ENCODE results near the gene TOB2.

The TOB2 gene, protein sequence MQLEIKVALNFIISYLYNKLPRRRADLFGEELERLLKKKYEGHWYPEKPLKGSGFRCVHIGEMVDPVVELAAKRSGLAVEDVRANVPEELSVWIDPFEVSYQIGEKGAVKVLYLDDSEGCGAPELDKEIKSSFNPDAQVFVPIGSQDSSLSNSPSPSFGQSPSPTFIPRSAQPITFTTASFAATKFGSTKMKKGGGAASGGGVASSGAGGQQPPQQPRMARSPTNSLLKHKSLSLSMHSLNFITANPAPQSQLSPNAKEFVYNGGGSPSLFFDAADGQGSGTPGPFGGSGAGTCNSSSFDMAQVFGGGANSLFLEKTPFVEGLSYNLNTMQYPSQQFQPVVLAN

DNA sequence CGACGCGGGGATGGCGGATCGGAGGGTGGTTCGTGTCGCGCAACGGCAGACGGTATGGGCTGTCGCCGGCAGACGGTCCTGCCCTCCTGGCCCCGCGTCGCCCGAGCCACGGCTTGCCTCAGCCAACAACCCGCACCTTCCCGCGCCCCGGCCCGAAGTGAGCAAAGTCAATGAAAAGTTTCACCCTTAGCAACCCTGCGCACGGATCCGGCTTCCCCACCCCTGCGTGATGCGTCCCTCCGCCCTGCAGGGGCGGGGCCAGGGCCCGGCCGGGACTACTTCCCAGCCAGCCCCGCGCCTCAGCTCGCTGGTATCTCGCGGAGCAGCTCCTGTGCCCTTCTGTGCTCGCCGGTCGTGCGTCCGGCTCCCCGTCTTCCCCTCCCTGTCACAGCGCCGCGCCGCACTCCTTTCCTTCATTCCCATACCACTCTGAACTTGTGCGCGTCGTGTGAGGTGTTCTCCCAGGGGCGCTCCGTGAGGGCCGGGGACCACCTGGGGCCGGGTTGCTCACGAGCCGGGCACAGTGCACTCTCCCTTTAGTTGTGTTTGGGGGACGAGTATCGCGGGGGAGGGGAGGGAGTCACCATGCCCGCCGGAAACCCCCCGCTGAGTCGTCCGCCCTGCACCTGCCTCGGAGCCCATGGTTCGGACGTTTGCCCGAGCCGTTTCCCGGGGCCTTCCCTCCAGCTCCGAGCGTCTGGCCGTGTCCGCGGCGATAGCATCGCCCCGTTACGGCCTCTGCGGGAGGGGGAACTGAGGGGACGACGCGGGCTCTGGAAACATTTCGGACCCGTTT, at the start of gene TOB2:
TSS of gene TOB2 (minus strand) at position 163 of the 796 bp plus-strand sequence. CDS start 9,456 bp downstream, outside the sequence.
- peak within 1 kb of the TSS; percentile 75 for H3K4me3 ChIP-seq (ENCODE audit: insufficient read length, low read depth)
- H3K9me3 ChIP-seq (ENCODE audit: insufficient read depth, low read length): no peaks in the 10 kb centered on the region
- DNase-seq (ENCODE audit: low read depth, low spot score): peak; percentile 83
- TF ChIP-seq ZNF274 (IDR thresholded peaks at IDR 0.05; ENCODE audit: low read depth, low read length): no peak
- peak; percentile 7 for TF ChIP-seq YY1 (IDR thresholded peaks at IDR 0.05; ENCODE audit: insufficient read depth, insufficient read length)
- H3K36me3 ChIP-seq (ENCODE audit: insufficient read depth, insufficient read length, low read length): peaks cover 24% of the 10 kb centered on the region
- H3K27me3 ChIP-seq (ENCODE audit: insufficient read depth, insufficient read length): no peaks in the 10 kb centered on the region
- peak within 1 kb of the TSS; percentile 98 for H3K9ac ChIP-seq (ENCODE audit: insufficient read length, low read depth)
- H3K4me1 ChIP-seq (ENCODE audit: insufficient read depth, insufficient read length): peaks cover 3% of the 10 kb centered on the region

DNA sequence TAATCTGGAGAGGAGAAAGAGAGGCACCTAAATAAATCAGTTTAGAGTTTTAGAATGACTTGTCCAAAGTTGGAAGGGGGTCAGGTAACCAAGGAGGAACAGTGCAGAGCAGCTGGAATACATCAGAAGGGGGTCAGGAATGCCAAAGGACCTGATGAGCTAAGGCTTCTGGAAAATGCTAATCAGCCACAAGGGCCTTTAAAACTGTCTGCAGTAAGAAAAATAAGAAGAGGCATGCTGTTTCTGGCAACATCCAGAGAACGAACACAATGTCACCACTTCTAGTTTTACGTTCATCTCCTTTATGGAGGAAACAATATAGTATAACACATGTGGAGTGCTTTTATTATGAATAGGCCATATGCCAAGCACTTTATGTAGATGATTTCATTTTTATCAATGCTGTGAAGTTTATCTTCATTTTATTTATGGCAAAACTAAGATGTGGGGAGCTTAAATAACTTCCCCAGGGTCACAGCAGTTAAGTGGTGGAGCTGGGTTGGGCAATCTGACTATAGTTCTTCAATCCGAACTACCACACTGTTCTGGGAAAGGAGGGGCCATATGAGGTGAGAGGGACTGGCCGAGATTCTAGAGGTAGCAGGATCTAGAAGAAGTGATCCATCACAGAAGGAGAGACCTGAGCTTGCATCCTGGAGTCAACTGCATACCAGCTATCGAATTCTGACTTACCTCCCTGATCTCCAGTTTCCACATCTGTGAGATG, 44.9 kb upstream of the TOB2 start:
- TF ChIP-seq YY1 (IDR thresholded peaks at IDR 0.05; ENCODE audit: insufficient read depth, insufficient read length) (no peak), ZNF274 (IDR thresholded peaks at IDR 0.05; ENCODE audit: low read depth, low read length) (no peak), SUZ12 (IDR thresholded peaks at IDR 0.05; ENCODE audit: extremely low read depth, insufficient read depth, insufficient read length) (no peak)
- H3K4me3 ChIP-seq (ENCODE audit: insufficient read length, low read depth): no peak overlapping the region
- H3K9ac ChIP-seq (ENCODE audit: insufficient read length, low read depth): no peak overlapping the region
- DNase-seq (ENCODE audit: low read depth, low spot score): no peak
- H3K4me1 ChIP-seq (ENCODE audit: insufficient read depth, insufficient read length): peaks cover 3% of the 10 kb centered on the region
- H3K9me3 ChIP-seq (ENCODE audit: insufficient read depth, low read length): no peaks in the 10 kb centered on the region
- H3K27me3 ChIP-seq (ENCODE audit: insufficient read depth, insufficient read length): no peaks in the 10 kb centered on the region
- peaks cover 6% of the 10 kb centered on the region for H3K36me3 ChIP-seq (ENCODE audit: insufficient read depth, insufficient read length, low read length)

DNA sequence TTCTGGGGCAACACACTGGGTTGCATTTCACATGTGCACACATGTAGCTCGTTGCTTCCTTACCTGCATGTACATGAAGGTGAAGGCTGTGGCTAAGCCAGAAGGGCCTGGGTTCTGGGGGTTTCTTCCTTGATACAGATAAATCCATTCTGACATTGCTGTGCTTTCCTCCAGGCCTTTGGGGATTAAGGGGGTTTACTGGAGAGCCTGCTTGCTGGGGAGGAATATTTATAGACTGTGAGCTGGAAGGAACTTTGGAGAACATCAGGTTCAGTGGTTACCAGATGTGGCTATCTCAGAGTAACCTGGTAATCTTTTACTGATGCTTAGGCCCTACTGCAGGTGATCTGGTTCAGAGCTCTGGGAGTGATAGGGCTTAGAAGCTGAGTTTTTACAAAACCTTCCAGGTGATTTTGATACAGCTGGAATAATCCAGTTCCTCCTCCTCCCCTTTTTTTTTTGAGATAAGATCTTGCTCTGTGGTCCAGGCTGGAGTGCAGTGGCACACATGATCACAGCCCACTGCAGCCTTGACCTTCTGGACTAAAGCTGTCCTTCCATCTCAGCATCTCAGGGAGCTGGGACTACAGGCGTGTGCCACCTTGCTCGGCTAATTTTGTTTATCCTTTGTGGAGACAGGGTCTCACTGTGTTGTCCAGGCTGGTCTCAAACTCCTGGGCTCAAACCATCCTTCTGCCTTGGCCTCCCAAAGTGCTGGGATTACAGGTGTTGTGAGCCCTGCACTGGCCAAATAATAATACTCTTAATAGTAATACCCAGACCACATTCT, 42.2 kb upstream of the TOB2 start:
- Histone ChIP-seq H3K36me3 (ENCODE audit: insufficient read depth, insufficient read length, low read length) (peaks cover 3% of the 10 kb centered on the region), H3K4me1 (ENCODE audit: insufficient read depth, insufficient read length) (peaks cover 3% of the 10 kb centered on the region), H3K9ac (ENCODE audit: insufficient read length, low read depth) (no peak overlapping the region), H3K4me3 (ENCODE audit: insufficient read length, low read depth) (no peak overlapping the region), H3K27me3 (ENCODE audit: insufficient read depth, insufficient read length) (no peaks in the 10 kb centered on the region), H3K9me3 (ENCODE audit: insufficient read depth, low read length) (no peaks in the 10 kb centered on the region)
- no peak for TF ChIP-seq YY1 (IDR thresholded peaks at IDR 0.05; ENCODE audit: insufficient read depth, insufficient read length)
- TF ChIP-seq ZNF274 (IDR thresholded peaks at IDR 0.05; ENCODE audit: low read depth, low read length): no peak
- TF ChIP-seq SUZ12 (IDR thresholded peaks at IDR 0.05; ENCODE audit: extremely low read depth, insufficient read depth, insufficient read length): no peak
- DNase-seq (ENCODE audit: low read depth, low spot score): no peak

DNA sequence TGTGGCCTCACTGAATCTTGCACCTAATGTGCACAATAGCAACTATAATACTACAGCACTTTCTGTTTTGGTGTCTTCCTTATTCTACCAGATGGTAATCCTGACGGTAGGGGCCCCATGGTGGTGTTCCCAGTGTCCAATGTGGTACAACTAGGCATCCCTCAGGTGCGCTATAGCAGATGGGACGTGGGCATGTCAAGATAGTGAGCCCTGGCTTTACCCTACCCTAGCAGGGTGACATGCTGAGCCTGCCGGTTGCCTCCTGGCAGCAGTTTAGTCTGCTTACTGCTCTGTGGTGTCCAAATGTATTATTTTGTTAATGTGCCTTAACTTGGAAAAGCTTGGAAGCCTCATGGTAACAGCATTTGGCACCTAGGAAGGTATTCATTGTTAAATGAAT, 41.5 kb upstream of the TOB2 start:
- TF ChIP-seq SUZ12 (IDR thresholded peaks at IDR 0.05; ENCODE audit: extremely low read depth, insufficient read depth, insufficient read length): no peak
- no peak for TF ChIP-seq YY1 (IDR thresholded peaks at IDR 0.05; ENCODE audit: insufficient read depth, insufficient read length)
- TF ChIP-seq ZNF274 (IDR thresholded peaks at IDR 0.05; ENCODE audit: low read depth, low read length): no peak
- no peak for DNase-seq (ENCODE audit: low read depth, low spot score)
- Histone ChIP-seq H3K4me3 (ENCODE audit: insufficient read length, low read depth) (no peak overlapping the region), H3K9ac (ENCODE audit: insufficient read length, low read depth) (no peak overlapping the region), H3K4me1 (ENCODE audit: insufficient read depth, insufficient read length) (peaks cover 3% of the 10 kb centered on the region), H3K36me3 (ENCODE audit: insufficient read depth, insufficient read length, low read length) (peaks cover 3% of the 10 kb centered on the region), H3K27me3 (ENCODE audit: insufficient read depth, insufficient read length) (no peaks in the 10 kb centered on the region), H3K9me3 (ENCODE audit: insufficient read depth, low read length) (no peaks in the 10 kb centered on the region)

DNA sequence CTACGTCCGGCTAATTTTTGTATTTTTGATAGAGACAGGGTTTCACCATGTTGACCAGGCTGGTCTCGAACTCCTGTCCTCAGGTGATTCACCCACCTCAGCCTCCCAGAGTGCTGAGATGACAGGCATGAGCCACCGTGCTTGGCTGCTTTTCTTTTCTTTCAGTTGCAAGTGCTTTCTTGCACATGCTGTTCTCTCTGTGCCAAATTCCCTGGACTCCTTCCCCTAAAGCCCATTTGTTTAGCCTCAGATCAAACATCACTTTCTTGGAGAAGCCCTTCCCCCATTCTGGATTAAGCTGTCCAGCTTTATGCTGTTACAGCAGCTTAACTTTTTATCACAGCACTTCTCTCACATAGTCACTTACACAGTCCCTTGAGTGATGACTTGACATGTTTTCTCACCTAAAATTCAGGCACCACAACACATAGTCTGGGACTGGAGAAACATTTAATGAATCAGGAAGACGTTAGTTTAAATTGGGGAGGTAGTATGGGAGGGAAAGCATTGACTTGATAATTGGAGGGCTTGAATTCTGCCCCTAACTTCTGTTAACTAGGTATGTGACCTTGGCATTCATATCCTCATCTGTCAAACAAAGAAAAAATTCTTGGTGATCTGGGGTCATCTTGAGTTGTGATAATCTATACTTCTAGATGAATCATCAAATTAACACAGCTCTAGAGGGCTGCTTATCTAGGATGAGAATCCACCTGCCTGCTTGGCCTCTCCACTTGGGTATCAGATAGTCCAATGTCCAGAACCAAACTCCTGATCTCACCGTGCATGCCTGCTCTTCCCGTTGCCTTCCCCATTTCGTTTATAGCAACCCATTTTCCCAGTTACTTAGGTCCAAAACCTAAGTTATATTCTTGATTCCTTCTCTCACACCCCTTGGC, 40.7 kb upstream of the TOB2 start:
- no peaks in the 10 kb centered on the region for H3K27me3 ChIP-seq (ENCODE audit: insufficient read depth, insufficient read length)
- no peaks in the 10 kb centered on the region for H3K9me3 ChIP-seq (ENCODE audit: insufficient read depth, low read length)
- no peak for TF ChIP-seq SUZ12 (IDR thresholded peaks at IDR 0.05; ENCODE audit: extremely low read depth, insufficient read depth, insufficient read length)
- no peak for TF ChIP-seq YY1 (IDR thresholded peaks at IDR 0.05; ENCODE audit: insufficient read depth, insufficient read length)
- no peak for TF ChIP-seq ZNF274 (IDR thresholded peaks at IDR 0.05; ENCODE audit: low read depth, low read length)
- peaks cover 3% of the 10 kb centered on the region for H3K4me1 ChIP-seq (ENCODE audit: insufficient read depth, insufficient read length)
- DNase-seq (ENCODE audit: low read depth, low spot score): no peak
- H3K36me3 ChIP-seq (ENCODE audit: insufficient read depth, insufficient read length, low read length): peaks cover 3% of the 10 kb centered on the region
- no peak overlapping the region for H3K4me3 ChIP-seq (ENCODE audit: insufficient read length, low read depth)
- no peak overlapping the region for H3K9ac ChIP-seq (ENCODE audit: insufficient read length, low read depth)

DNA sequence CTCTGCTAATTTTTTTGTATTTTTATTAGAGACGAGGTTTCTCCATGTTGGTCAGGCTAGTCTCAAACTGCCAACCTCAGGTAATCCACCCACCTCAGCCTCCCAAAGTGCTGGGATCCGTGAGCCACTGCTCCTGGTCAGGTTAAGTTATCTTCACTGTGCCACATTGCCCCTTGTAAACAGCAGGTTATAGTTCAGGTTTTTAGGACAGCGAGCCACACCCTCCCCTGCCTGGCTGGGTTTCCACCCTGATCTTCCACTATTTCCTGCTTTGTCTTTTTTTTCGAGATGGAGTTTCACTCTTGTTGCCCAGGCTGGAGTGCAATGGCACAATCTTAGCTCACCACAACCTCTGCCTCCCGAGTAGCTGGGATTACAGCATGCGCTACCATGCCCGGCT, 38.4 kb upstream of the TOB2 start:
- no peak for DNase-seq (ENCODE audit: low read depth, low spot score)
- H3K4me1 ChIP-seq (ENCODE audit: insufficient read depth, insufficient read length): peaks cover 12% of the 10 kb centered on the region
- H3K27me3 ChIP-seq (ENCODE audit: insufficient read depth, insufficient read length): no peaks in the 10 kb centered on the region
- no peaks in the 10 kb centered on the region for H3K9me3 ChIP-seq (ENCODE audit: insufficient read depth, low read length)
- H3K36me3 ChIP-seq (ENCODE audit: insufficient read depth, insufficient read length, low read length): peaks cover 5% of the 10 kb centered on the region
- H3K4me3 ChIP-seq (ENCODE audit: insufficient read length, low read depth): no peak overlapping the region
- no peak for TF ChIP-seq YY1 (IDR thresholded peaks at IDR 0.05; ENCODE audit: insufficient read depth, insufficient read length)
- TF ChIP-seq ZNF274 (IDR thresholded peaks at IDR 0.05; ENCODE audit: low read depth, low read length): no peak
- no peak for TF ChIP-seq SUZ12 (IDR thresholded peaks at IDR 0.05; ENCODE audit: extremely low read depth, insufficient read depth, insufficient read length)
- no peak overlapping the region for H3K9ac ChIP-seq (ENCODE audit: insufficient read length, low read depth)

All from NT2/D1 (cell line).